GM12865 (cell line): ENCODE measurements around the gene DNAJC28.
"Not testable (repeated sequence)": the region's sequence is repeated elsewhere in the genome, so short reads cannot be mapped to it uniquely, and the experiment has no call there.

Source experiments
- DNase-seq: peaks from one replicate; pipeline ENCODE4 v3.0.0; 2010; ENCODE audit warnings: low read depth
- H3K4me3 ChIP-seq: 2 replicates; pipeline ENCODE4 v1.5.1; 2011; ENCODE audit warnings: mild to moderate bottlenecking, low read depth, low read length, control low read depth
- TF ChIP-seq, protein P1 (sequence below): IDR thresholded peaks from 2 replicates; pipeline ENCODE4 v1.5.1; 2011; ENCODE audit warnings: low read length, control low read depth, low read depth, inconsistent platforms; ENCODE audit not compliant: insufficient read depth; ENCODE audit errors: missing control alignments

DNAJC28 gene

GRCh38 chr21:33522953-33523349 lies 31.4 kb upstream of the DNAJC28 start:
- TF ChIP-seq, protein P1, sequence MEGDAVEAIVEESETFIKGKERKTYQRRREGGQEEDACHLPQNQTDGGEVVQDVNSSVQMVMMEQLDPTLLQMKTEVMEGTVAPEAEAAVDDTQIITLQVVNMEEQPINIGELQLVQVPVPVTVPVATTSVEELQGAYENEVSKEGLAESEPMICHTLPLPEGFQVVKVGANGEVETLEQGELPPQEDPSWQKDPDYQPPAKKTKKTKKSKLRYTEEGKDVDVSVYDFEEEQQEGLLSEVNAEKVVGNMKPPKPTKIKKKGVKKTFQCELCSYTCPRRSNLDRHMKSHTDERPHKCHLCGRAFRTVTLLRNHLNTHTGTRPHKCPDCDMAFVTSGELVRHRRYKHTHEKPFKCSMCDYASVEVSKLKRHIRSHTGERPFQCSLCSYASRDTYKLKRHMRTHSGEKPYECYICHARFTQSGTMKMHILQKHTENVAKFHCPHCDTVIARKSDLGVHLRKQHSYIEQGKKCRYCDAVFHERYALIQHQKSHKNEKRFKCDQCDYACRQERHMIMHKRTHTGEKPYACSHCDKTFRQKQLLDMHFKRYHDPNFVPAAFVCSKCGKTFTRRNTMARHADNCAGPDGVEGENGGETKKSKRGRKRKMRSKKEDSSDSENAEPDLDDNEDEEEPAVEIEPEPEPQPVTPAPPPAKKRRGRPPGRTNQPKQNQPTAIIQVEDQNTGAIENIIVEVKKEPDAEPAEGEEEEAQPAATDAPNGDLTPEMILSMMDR = no peak
- DNase-seq = no peak
- H3K4me3 ChIP-seq = no peak overlapping the region

GRCh38 chr21:33522297-33522952 lies 30.9 kb upstream of the DNAJC28 start:
- H3K4me3 ChIP-seq = no peak overlapping the region
- DNase-seq = no peak
- TF ChIP-seq, protein P1 = no peak

DNA sequence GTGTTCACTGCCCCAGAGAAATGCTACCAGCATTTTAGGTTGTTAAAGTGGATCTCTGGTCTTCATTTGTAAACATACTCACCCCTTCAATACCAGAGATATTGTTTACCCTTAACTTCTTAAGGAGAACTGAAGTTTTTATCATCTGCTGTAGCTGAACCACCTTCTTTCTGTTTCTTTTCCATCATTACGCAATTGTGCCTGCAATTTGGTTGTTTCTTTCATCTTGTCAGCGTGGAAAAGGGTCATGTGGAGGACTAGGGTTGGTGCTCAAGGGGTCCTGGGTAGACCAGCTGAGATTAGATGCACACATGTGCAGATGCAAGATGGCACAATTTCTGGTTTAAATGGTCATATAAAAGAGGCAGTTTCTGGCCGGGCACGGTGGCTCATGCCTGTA lies 27.4 kb upstream of the DNAJC28 start:
- no peak for DNase-seq
- TF ChIP-seq, protein P1 = no peak

GRCh38 chr21:33514229-33514628 lies 22.7 kb upstream of the DNAJC28 start:
- TF ChIP-seq, protein P1 = no peak
- DNase-seq = no peak
- no peak overlapping the region for H3K4me3 ChIP-seq

More for the DNA sequence above, 27.4 kb upstream of the DNAJC28 start:
- H3K4me3 ChIP-seq = no peak overlapping the region

DNA sequence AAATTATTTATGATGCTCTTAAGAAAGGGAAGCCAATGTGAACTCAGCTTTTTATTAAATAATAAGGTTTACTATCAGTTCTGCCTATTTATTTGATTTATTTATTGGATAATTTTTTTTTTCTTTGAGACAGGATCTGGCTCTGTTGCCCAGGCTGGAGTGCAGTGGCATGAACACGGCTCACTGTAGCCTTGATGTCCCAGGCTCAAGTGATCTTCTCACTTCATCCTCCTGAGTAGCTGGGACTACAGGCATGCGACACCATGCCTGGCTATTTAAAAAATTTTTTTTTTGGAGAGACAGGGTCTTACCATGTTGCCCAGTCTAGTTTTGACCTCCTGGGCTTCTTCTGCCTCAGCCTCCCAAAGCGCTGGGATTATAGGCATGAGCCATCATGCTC lies 21.0 kb upstream of the DNAJC28 start:
- H3K4me3 ChIP-seq = no peak overlapping the region
- TF ChIP-seq, protein P1 = no peak
- no peak for DNase-seq

DNA sequence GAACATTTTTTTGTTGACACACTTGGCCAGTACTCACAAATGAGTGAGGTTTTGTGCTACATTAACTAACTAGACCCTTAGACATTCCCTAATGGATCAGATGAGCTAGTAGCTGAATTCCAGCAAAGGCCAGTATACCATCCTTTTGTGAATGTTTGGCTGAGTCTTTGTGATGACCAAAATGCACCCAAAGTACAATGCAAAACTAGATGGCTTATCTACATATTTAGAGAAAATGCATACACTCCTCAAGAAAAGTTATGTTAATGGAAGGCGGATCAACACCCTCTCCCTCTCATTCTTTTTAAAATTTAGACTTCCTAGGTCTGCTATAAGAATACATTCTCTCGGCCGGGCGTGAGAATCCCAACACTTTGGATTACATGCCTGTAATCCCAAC lies 20.1 kb upstream of the DNAJC28 start:
- TF ChIP-seq, protein P1 = no peak
- DNase-seq = no peak
- H3K4me3 ChIP-seq = no peak overlapping the region

DNA sequence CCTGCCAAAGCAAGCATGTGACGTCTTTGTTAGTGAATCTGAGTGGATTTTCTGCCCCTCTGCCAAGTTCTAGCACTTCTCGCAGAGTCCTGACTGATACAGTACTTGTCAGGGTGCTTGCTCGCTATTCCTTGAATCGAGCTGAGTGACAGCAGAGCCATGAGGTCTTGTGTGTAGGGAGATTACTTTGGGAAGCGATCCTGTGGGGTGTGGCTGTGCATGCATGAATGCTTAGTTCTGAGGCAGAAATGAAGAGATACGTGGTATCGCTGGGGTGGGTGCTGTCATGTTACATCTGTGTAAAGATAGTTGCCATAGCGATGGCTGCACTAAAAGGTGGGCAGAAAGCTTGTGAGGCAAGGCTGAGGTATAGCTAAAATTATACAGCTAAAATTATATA lies 19.3 kb upstream of the DNAJC28 start:
- no peak for DNase-seq
- H3K4me3 ChIP-seq = no peak overlapping the region
- TF ChIP-seq, protein P1 = no peak

- not testable (repeated sequence) for DNase-seq
These were observed 15.5 kb upstream of the DNAJC28 start for GRCh38 chr21:33507003-33507402.

More at GRCh38 chr21:33507003-33507402, 15.5 kb upstream of the DNAJC28 start:
- H3K4me3 ChIP-seq = not testable (repeated sequence)
